OCI-LY3 (cell line): ENCODE measurements around the gene C1QTNF2.

ENCODE experiments used
- EZH2phosphoT487 ChIP-seq: fragments of 200-600 bp; shearing (Covaris generic); IDR thresholded peaks from 2 replicates; pipeline ENCODE4 v1.6.1; 2018; ENCODE audit warnings: antibody characterized with exemption, mixed run types, low read depth
- TF ChIP-seq, protein P1 (sequence below): fragments of 200-600, 300-600 bp; sonication (generic); IDR thresholded peaks from 2 replicates; pipeline ENCODE4 v1.5.1; 2014; ENCODE audit warnings: antibody characterized with exemption, low read length, low read depth

DNA sequence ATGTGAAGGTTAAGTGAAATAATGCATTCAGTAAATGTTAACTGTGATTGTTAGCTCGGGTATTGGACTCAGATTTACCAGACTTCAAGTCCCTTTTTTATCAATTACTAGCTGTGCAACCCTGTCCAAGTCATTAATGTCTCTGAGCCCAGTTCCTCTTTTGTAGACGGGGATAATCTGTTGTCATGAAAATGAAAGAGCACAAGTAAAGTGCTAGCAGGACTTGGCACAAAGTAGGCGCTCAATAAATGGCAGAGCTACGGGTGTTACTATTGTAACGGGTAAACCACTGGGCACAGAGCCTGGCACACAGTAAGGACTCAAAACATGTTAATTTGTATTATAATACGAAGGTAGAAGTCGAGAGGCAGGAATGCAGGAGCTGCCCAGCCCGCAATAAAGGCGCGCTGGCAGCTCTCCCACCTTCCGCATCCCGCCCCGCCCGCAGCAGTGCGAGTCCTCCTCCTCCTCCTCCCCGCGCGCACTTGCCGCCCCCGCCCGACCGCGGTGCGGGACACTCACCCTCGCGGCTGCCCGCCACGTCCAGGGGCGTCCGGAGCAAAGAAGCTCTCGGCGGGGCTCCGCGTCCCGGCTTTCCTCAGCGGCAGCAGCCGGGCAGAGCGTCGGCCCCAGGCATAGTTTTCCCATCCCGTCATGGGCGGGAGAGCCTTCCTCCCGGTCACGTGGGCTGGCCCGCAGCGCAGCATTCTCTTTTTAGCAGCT, at the start of gene C1QTNF2:
- TF ChIP-seq, protein P1, sequence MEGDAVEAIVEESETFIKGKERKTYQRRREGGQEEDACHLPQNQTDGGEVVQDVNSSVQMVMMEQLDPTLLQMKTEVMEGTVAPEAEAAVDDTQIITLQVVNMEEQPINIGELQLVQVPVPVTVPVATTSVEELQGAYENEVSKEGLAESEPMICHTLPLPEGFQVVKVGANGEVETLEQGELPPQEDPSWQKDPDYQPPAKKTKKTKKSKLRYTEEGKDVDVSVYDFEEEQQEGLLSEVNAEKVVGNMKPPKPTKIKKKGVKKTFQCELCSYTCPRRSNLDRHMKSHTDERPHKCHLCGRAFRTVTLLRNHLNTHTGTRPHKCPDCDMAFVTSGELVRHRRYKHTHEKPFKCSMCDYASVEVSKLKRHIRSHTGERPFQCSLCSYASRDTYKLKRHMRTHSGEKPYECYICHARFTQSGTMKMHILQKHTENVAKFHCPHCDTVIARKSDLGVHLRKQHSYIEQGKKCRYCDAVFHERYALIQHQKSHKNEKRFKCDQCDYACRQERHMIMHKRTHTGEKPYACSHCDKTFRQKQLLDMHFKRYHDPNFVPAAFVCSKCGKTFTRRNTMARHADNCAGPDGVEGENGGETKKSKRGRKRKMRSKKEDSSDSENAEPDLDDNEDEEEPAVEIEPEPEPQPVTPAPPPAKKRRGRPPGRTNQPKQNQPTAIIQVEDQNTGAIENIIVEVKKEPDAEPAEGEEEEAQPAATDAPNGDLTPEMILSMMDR = no peak
- no peak for TF ChIP-seq EZH2phosphoT487
